Measurements from ENCODE around the gene COL11A2. TPM values are rescaled to one million over a fixed set of nuclear protein-coding genes. Genes with fewer than 3 reads are reported as not detected.

The COL11A2 gene
- total and polyA plus RNA-seq, 2 of the 13 experiments (the other 11 are each of a cell fraction or from before 2014, with no cell fraction given), result 0.55 TPM

DNA sequence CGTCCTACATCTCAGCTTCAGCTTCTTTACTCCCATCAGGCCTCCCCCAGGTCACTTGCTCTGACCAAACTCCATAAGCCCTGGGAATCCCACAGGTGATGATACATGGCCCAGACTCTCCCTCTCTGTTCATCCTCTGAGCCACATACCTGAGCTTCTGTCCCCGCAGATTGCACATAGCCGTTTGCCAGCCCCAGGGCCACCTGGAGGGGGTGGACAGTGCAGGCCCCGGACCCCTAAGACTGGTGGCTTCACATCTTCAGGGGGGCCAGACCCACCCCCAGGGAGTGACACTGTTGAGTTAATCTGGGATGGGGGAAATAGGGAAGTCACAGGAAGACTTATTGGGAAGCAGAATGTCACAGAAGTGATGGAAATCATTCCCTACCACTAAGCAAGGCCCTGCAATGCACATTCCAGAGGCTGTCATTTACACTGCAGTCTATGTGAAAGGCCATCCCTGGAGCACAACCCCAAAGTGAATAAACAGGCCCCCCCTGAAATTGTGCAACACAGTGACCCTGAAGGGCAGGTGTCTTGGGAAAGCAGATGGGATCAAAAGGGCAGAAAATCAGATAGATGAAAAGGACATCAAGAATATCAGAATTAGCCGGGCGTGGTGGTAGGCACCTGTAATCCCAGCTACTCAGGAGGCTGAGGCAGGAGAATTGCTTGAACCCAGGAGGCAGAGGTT lies 6.0 kb upstream of the COL11A2 start (continued):
- TF ChIP-seq, protein P1, sequence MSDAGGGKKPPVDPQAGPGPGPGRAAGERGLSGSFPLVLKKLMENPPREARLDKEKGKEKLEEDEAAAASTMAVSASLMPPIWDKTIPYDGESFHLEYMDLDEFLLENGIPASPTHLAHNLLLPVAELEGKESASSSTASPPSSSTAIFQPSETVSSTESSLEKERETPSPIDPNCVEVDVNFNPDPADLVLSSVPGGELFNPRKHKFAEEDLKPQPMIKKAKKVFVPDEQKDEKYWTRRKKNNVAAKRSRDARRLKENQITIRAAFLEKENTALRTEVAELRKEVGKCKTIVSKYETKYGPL (CRISPR knock-in tag; IDR thresholded peaks at IDR 0.05), result 0 out of 2 replicates have a peak, but pooled peaks have one; percentile 40
- TF ChIP-seq KLF13 (CRISPR knock-in tag; IDR thresholded peaks at IDR 0.05) (no peak), ZNF678 (CRISPR knock-in tag; IDR thresholded peaks at IDR 0.05) (no peak), MBNL3 (CRISPR knock-in tag; conservative IDR thresholded peaks at IDR 0.05) (no peak), ZNF207 (IDR thresholded peaks at IDR 0.05; ENCODE audit: borderline replicate concordance) (no peak), ZNF772 (CRISPR knock-in tag; IDR thresholded peaks at IDR 0.05) (peak; percentile 78), ZFP37 (CRISPR knock-in tag; IDR thresholded peaks at IDR 0.05; ENCODE audit: borderline replicate concordance) (peak; percentile 70; the same call in 1 of the 2 replicates), ZNF589 (CRISPR knock-in tag; conservative IDR thresholded peaks at IDR 0.05) (no peak), ZNF256 (CRISPR knock-in tag; conservative IDR thresholded peaks at IDR 0.05) (0 out of 2 replicates have a peak, but pooled peaks have one; percentile 26), ZNF205 (CRISPR knock-in tag; IDR thresholded peaks at IDR 0.05) (peak; percentile 81; the same call in 1 of the 2 replicates), ATAD3A (CRISPR knock-in tag; IDR thresholded peaks at IDR 0.05) (no peak), MBD4 (IDR thresholded peaks at IDR 0.05; ENCODE audit: borderline replicate concordance, low read length) (no peak)
- TF ChIP-seq, protein P2, sequence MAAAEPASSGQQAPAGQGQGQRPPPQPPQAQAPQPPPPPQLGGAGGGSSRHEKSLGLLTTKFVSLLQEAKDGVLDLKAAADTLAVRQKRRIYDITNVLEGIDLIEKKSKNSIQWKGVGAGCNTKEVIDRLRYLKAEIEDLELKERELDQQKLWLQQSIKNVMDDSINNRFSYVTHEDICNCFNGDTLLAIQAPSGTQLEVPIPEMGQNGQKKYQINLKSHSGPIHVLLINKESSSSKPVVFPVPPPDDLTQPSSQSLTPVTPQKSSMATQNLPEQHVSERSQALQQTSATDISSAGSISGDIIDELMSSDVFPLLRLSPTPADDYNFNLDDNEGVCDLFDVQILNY (CRISPR knock-in tag; conservative IDR thresholded peaks at IDR 0.05), result no peak
- TF ChIP-seq, protein P3, sequence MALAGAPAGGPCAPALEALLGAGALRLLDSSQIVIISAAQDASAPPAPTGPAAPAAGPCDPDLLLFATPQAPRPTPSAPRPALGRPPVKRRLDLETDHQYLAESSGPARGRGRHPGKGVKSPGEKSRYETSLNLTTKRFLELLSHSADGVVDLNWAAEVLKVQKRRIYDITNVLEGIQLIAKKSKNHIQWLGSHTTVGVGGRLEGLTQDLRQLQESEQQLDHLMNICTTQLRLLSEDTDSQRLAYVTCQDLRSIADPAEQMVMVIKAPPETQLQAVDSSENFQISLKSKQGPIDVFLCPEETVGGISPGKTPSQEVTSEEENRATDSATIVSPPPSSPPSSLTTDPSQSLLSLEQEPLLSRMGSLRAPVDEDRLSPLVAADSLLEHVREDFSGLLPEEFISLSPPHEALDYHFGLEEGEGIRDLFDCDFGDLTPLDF (CRISPR knock-in tag; IDR thresholded peaks at IDR 0.05), result no peak
- TF ChIP-seq, protein P4, sequence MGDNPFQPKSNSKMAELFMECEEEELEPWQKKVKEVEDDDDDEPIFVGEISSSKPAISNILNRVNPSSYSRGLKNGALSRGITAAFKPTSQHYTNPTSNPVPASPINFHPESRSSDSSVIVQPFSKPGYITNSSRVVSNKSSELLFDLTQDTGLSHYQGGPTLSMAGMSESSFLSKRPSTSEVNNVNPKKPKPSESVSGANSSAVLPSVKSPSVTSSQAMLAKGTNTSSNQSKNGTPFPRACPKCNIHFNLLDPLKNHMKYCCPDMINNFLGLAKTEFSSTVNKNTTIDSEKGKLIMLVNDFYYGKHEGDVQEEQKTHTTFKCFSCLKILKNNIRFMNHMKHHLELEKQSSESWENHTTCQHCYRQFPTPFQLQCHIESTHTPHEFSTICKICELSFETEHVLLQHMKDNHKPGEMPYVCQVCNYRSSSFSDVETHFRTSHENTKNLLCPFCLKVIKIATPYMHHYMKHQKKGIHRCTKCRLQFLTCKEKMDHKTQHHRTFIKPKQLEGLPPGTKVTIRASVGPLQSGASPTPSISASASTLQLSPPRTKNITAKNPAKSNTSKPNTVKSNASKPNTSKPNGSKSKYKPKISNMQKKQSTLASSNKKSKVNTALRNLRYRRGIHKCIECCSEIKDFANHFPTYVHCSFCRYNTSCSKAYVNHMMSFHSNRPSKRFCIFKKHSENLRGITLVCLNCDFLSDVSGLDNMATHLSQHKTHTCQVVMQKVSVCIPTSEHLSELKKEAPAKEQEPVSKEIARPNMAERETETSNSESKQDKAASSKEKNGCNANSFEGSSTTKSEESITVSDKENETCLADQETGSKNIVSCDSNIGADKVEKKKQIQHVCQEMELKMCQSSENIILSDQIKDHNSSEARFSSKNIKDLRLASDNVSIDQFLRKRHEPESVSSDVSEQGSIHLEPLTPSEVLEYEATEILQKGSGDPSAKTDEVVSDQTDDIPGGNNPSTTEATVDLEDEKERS (CRISPR knock-in tag; IDR thresholded peaks at IDR 0.05), result peak; percentile 92
- TF ChIP-seq, protein P5, sequence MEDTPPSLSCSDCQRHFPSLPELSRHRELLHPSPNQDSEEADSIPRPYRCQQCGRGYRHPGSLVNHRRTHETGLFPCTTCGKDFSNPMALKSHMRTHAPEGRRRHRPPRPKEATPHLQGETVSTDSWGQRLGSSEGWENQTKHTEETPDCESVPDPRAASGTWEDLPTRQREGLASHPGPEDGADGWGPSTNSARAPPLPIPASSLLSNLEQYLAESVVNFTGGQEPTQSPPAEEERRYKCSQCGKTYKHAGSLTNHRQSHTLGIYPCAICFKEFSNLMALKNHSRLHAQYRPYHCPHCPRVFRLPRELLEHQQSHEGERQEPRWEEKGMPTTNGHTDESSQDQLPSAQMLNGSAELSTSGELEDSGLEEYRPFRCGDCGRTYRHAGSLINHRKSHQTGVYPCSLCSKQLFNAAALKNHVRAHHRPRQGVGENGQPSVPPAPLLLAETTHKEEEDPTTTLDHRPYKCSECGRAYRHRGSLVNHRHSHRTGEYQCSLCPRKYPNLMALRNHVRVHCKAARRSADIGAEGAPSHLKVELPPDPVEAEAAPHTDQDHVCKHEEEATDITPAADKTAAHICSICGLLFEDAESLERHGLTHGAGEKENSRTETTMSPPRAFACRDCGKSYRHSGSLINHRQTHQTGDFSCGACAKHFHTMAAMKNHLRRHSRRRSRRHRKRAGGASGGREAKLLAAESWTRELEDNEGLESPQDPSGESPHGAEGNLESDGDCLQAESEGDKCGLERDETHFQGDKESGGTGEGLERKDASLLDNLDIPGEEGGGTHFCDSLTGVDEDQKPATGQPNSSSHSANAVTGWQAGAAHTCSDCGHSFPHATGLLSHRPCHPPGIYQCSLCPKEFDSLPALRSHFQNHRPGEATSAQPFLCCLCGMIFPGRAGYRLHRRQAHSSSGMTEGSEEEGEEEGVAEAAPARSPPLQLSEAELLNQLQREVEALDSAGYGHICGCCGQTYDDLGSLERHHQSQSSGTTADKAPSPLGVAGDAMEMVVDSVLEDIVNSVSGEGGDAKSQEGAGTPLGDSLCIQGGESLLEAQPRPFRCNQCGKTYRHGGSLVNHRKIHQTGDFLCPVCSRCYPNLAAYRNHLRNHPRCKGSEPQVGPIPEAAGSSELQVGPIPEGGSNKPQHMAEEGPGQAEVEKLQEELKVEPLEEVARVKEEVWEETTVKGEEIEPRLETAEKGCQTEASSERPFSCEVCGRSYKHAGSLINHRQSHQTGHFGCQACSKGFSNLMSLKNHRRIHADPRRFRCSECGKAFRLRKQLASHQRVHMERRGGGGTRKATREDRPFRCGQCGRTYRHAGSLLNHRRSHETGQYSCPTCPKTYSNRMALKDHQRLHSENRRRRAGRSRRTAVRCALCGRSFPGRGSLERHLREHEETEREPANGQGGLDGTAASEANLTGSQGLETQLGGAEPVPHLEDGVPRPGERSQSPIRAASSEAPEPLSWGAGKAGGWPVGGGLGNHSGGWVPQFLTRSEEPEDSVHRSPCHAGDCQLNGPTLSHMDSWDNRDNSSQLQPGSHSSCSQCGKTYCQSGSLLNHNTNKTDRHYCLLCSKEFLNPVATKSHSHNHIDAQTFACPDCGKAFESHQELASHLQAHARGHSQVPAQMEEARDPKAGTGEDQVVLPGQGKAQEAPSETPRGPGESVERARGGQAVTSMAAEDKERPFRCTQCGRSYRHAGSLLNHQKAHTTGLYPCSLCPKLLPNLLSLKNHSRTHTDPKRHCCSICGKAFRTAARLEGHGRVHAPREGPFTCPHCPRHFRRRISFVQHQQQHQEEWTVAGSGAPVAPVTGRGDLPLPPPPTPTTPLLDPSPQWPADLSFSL (CRISPR knock-in tag; IDR thresholded peaks at IDR 0.05), result no peak
